ENCODE data around the gene NLGN1.

GRCh38 chr3:173690542-173691180 is 293.1 kb downstream of the NLGN1 start:
- no peak for TF ChIP-seq CTCF (IDR thresholded peaks at IDR 0.05)
- no peak for TF ChIP-seq POLR2A (IDR thresholded peaks at IDR 0.05; ENCODE audit: low read depth)
- TF ChIP-seq EP300 (IDR thresholded peaks at IDR 0.05), result no peak
- TF ChIP-seq POLR2AphosphoS5 (IDR thresholded peaks at IDR 0.05), result no peak
